GM19372 (cell line): ENCODE data around the gene NOL7.

Experiments
- ATAC-seq: cut with Tn5 transposase; IDR thresholded peaks from one replicate; pipeline ENCODE4 v1.9.1; 2021; ENCODE audit warnings: mild to moderate bottlenecking, low read depth, moderate library complexity; ENCODE audit not compliant: unreplicated experiment

Gene NOL7

DNA sequence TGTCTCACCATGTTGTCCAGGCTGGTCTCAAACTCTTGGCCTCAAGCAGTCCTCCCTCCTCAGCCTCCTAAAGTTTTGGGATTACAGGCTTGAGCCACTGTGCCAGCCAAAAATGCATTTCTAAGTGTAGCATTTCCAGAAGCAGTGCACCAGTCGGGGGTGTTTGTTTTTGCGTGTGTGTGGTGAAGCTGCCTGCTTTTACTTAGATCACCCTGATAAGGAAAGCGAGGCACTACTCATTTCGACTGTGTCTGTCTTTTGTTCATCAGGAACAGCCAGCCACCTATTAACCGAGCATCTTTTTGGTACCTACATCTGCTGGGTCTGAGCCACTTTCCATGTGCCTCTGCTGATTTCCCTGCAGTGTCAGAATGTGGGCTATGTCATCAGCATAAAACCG lies 22.0 kb upstream of the NOL7 start:
- no peak for ATAC-seq

- no peak for ATAC-seq
These were observed 21.4 kb upstream of the NOL7 start for GRCh38 chr6:13593720-13594119.

DNA sequence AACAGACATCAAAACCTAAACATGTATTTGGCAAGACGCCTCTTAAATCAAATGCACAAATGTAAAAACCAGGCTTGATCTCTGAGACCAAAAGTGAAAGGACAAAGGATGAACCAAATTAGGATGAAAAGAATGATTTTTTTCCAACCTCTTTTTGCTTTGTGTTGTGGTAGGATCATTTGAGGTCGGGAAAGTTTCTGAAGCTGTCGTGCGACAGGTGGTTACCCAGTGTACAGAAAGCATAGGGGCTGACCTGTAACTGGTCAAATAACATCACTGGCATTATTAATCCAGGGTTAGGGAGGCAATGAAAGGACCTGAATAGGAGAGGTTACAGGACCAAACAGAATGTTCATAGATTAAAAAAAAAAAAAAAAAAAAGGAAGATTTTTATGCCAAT lies 18.1 kb upstream of the NOL7 start:
- no peak for ATAC-seq

DNA sequence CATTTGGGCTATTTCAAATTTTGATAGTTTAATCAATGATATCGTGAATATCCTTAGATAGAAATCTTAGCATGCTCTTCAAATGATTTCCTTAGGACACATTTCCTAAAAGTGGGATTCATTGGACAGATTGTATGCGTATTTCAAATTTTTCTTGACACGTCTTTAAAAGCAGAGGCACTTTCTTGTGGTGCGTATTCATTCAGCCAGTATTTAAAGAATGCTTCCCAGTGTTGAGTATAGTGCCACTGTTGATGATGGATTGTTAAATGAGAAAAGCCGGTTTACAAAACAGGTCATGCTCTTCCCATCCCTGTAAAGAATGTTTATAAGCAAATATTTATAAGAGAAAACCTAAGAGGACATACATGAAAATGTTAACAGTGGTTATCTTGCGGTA lies 15.1 kb upstream of the NOL7 start:
- ATAC-seq: no peak

DNA sequence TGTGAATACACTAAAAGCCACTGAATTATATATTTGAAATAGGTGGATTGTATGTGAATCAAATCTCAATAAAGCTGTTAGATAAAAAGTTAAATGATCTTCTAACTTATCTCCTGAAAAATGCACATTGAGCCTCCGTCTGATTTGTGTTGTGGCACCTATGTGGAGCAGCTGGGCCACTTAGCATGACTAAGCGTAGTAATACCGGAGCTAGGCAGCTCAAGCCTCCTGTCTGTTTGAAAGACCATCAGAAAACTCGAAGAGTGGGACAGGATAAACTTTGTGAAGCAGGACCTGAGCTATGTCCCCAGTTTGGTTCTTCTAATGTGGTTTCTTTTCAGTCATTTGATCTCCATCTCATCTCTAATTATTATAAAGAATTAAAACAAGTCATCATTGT lies 11.0 kb upstream of the NOL7 start:
- no peak for ATAC-seq

DNA sequence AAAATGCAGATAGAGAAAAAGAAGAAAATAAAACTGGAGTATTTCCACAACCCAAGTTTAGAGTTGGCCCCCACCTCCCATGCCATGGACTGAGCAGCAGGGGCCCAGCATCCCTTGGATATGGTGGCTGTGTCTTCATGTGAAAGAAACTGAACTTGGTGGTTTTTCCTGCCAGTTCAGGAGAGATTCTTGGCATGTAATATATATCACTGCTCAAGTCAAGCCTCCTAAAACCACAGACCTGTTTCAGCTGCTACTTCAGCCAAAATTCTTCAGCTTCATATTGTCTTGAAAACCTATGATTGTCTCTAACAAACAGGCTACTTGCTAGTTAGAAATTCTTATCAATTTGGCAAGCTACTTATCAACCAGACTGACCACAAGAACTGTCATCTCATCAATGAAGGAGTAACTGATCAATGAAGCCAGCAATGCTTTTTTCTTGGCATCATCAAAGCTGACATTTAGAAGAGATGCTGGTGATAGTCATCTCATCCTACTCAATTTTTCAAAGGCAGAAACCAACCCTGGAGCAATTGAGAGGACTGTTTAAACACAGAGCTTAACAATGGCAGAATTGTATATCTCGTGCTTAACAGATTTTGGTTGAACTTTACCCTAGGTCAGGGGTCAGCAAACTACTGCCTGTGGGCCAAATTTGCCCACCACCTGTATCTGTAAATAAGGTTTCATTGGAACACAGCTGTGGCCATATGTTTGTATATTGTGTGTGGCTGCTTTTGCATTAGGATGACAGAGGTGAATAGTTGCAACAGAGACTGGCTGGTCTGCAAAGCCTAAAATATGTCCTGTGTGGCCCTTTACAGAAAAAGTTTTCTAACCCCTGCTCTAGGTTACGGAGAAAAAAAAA lies 10.4 kb upstream of the NOL7 start:
- no peak for ATAC-seq

DNA sequence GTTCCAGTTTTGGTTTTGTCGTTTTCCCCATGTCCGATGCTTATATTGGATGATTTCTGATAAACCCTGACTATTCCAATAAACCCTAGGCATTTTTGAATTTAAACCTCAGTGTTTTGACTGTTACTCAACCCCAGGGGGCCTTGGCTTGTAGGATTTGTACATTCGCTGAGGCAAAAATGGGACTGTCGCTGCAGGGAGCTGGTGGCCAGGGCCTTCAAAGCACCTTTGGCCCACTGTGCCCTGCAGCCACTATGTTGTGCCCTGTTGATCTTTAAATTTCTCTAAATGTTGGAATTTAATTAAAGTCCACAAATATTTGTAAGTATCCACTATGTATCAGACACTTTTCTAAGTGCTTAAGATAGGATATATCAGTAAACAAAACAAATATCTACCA lies 9.5 kb upstream of the NOL7 start:
- ATAC-seq: no peak

- no peak for ATAC-seq
These were observed 3.4 kb upstream of the NOL7 start for GRCh38 chr6:13611715-13612114.

- no peak for ATAC-seq
These were observed 2.0 kb upstream of the NOL7 start for GRCh38 chr6:13613029-13613594.

GRCh38 chr6:13614126-13614925 lies 809 bp upstream of the NOL7 start:
- peak; percentile 19 for ATAC-seq

DNA sequence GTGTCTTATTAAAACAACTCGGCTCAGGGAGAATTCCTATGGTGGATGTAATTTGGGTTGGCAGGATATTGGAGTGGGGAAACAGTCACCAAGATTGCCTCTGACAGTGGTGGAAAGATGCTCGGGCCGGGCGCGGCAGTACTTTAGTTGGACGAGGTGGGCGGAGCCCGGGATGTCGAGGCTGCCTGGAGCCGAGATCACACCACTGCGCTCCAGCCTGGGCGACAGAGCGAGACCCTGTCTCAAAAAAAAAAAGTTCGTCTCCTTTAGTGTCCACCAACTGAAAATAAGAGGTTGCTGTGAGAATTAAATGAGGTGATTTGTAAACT lies 621 bp downstream of the NOL7 start:
- ATAC-seq: peak; percentile 8

- no peak for ATAC-seq
These were observed 1.9 kb downstream of the NOL7 start for GRCh38 chr6:13617066-13617465.

DNA sequence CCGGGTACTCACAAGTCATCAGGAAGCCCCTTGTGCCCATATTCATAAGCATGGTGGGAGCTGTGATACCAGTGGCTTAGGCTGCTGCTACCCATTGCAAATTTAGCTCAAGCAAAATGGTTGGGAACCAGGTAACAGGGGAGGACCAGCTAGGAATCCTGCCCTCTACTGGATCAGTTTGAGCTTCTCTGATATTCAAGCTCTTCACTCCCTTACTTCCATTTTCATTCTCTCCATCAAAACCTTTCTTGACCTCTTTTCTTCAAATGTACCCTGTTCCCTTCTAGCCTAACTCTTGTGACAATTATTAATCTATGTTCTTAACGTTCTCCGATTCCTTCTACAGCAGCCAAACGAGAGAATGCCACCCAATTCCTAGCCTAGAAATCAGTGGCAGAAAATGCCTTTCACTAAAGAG lies 9.7 kb downstream of the NOL7 start:
- no peak for ATAC-seq

DNA sequence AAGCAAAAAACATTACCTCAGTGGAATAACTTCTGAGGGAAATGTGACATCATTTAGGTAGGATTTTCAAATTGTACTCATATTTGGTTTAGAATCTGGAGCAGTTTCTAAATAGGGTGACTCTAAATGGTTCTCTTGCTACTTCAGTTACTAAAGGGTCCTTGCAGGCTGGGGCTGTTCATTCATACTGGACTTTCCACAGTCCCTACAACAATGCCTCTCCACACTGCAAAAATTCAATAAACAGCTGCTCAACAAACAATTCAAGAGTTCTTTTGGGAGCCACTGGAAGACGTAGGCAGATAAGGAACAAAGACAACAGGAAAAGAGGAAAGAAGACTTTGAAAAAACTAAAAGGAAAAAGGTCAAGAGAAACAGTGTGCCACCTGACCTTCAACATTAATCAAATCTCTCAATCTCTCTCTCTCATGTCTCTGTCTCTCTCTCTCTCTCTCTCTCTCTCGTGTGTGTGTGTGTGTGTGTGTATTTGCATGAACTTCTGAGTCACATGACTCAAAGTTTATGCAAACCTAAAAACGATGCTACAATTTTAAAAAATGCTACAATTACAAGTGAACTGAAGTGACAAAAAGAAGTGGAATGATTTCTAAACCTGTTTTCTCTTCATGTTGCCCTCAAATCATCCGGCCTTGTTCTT lies 14.5 kb downstream of the NOL7 start:
- no peak for ATAC-seq

GRCh38 chr6:13630499-13630898 lies 15.4 kb downstream of the NOL7 start:
- ATAC-seq: no peak

DNA sequence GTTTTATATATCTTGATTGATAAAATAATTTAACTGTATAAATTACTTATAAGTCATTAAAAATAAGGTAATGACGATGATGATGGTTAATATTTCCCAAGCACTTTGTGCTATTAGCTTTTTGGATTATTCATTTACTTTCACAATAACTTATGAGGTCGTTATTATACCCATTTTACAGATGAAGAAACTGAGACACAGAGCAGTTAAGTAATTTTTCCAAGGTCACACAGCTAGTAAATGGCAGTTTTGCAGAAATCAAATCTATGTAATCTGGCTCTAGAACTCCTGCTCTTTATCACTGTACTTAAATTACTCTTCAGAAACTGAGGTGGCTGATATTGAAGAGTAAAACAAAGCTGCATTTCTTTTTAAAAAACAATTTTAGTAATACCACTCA lies 18.2 kb downstream of the NOL7 start:
- no peak for ATAC-seq

DNA sequence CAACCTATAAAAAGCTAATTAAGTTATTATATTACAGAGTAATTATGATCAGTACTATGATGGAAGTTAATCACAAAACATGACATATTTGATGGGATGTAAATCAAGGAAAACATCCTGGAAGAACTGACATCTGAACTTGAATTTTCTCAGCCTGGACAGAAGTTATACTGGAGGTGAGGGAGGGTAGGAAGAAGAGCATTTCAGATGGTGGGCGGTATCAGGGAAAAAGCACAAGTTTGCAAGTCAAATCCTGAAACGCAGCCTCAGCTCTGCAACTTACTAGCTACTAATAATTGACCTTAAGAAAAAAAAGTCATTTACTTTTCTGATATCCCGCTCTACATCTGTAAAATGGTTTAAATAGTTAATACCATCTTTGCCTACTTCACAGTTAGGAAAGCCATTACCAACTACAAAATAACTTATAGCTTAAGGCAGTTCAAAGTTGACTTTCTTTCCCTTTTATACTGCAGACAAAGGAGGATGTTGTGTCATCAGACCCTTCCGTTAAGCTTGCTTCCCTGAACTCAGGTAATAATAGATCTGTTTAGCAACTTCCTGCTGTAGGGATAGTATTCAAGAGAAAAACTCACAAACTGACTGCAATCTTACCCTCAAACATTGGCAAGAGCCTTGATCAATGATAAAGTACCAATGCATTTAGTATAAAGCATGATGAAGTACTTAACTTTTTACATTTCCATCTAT lies 21.0 kb downstream of the NOL7 start:
- no peak for ATAC-seq

- ATAC-seq: no peak
These were observed 22.9 kb downstream of the NOL7 start for GRCh38 chr6:13638014-13638413.

DNA sequence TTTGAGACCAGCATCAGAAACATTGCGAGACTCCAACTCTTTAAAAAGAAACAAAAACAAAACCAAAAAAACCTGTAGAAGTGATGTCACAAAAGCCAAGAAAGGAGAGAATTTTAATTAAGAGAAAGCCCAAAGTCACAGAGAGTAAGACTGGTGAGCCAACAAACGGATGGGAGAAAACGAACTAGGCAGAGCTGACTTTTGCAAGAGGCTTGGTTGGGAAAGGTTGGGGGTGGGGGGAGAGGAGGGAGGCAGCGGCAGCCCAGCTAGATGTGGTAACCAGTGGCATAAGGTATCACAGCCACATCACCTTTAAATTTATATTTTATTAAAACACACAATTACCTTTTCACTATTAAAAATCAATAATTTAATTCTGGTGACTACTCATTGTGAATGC lies 23.5 kb downstream of the NOL7 start:
- ATAC-seq: no peak

- ATAC-seq: no peak
These were observed 26.2 kb downstream of the NOL7 start for GRCh38 chr6:13641315-13641714.
